ENCODE data around the gene PGLYRP1.

Gene PGLYRP1

GRCh38 chr19:46031781-46032596, 9.1 kb upstream of the PGLYRP1 start:
- DNase-seq, result no peak

GRCh38 chr19:46030812-46031550, 8.1 kb upstream of the PGLYRP1 start:
- no peak for DNase-seq

GRCh38 chr19:46025835-46026234, 3.0 kb upstream of the PGLYRP1 start:
- no peak for DNase-seq

- DNase-seq, result no peak
Measured at GRCh38 chr19:46023311-46023779, 492 bp upstream of the PGLYRP1 start.

GRCh38 chr19:46022061-46022430, 807 bp downstream of the PGLYRP1 start:
- no peak for DNase-seq

- no peak for DNase-seq
Measured at GRCh38 chr19:46021531-46022041, 1.3 kb downstream of the PGLYRP1 start.

- DNase-seq, result no peak
Measured at GRCh38 chr19:46020819-46021125, 2.1 kb downstream of the PGLYRP1 start.

- DNase-seq, result no peak
Measured at GRCh38 chr19:46019270-46019669, 3.6 kb downstream of the PGLYRP1 start.

- DNase-seq, result no peak
Measured at GRCh38 chr19:46018729-46019251, 4.1 kb downstream of the PGLYRP1 start.

GRCh38 chr19:46017874-46018675, 4.8 kb downstream of the PGLYRP1 start:
- no peak for DNase-seq

- no peak for DNase-seq
Measured at GRCh38 chr19:46017095-46017429, 5.8 kb downstream of the PGLYRP1 start.

GRCh38 chr19:46016426-46017094, 6.3 kb downstream of the PGLYRP1 start:
- DNase-seq, result peak; percentile 81

- peak; percentile 39 for DNase-seq
Measured at GRCh38 chr19:46015687-46016425, 7.0 kb downstream of the PGLYRP1 start.

GRCh38 chr19:46014941-46015686, 7.7 kb downstream of the PGLYRP1 start:
- peak; percentile 74 for DNase-seq

GRCh38 chr19:46014534-46014933, 8.3 kb downstream of the PGLYRP1 start:
- no peak for DNase-seq

- peak; percentile 66 for DNase-seq
Measured at GRCh38 chr19:46009530-46010510, 13.0 kb downstream of the PGLYRP1 start.

- no peak for DNase-seq
Measured at GRCh38 chr19:46006411-46006810, 16.4 kb downstream of the PGLYRP1 start.

- DNase-seq, result no peak
Measured at GRCh38 chr19:46002678-46003275, 20.1 kb downstream of the PGLYRP1 start.
